DOHH2 (cell line): ENCODE measurements around the gene SF3B3.

Experiments used
- CTCF ChIP-seq: fragments of 200-600 bp; sonication (generic); IDR thresholded peaks from one replicate; pipeline ENCODE4 v1.5.1; 2014; ENCODE audit warnings: antibody characterized with exemption, mild to moderate bottlenecking, low read depth, low read length; ENCODE audit not compliant: poor library complexity, severe bottlenecking
- EZH2phosphoT487 ChIP-seq: fragments of 200-600 bp; sonication (generic); IDR thresholded peaks from 2 replicates; pipeline ENCODE4 v1.6.1; 2017; ENCODE audit warnings: borderline replicate concordance, mild to moderate bottlenecking, antibody characterized with exemption, low read length, moderate library complexity, mixed read lengths

- no peak for TF ChIP-seq CTCF
- TF ChIP-seq EZH2phosphoT487: no peak
These were observed 13.4 kb upstream of the SF3B3 start for GRCh38 chr16:70510216-70510615.
